Activated CD8-positive, alpha-beta T cell treated with anti-CD3 and anti-CD28 coated beads, Interleukin-2, amount 10 ng/mL, durations not matched to agents 7 days and 5 days (primary cell): ENCODE results near the gene LDB2. TPM values are rescaled to one million over a fixed set of nuclear protein-coding genes. Genes with fewer than 3 reads are reported as not detected.

Source experiments
- ATAC-seq: fragments of 150-1000 bp; cut with Tn5 transposase; one replicate; pipeline ENCODE4 v1.10.0; 2021; ENCODE audit warnings: moderate library complexity
- CTCF ChIA-PET: fragments of 350-600 bp; sonication (Branson Sonifier 250); formaldehyde crosslinking; loops from one replicate; lab custom pipeline; 2021; ENCODE audit warnings: antibody characterized with exemption; lab: Charles Lee
- POLR2A ChIA-PET: fragments of 350-600 bp; sonication (Branson Sonifier 250); formaldehyde crosslinking; loops from one replicate; lab custom pipeline; 2021; ENCODE audit warnings: antibody characterized with exemption; lab: Charles Lee
- DNase-seq: peaks from one replicate; pipeline ENCODE4 v3.0.0-alpha.2; 2020
- H3K27ac Mint-ChIP-seq: one replicate; pipeline ENCODE4 v1.8.0; 2021; ENCODE audit warnings: mild to moderate bottlenecking, mixed read lengths
- H3K27me3 Mint-ChIP-seq: one replicate; pipeline ENCODE4 v1.8.0; 2021; ENCODE audit warnings: low read depth, mixed read lengths
- H3K36me3 Mint-ChIP-seq: one replicate; pipeline ENCODE4 v1.8.0; 2021; ENCODE audit warnings: low read depth, mixed read lengths
- H3K4me1 Mint-ChIP-seq: one replicate; pipeline ENCODE4 v1.8.0; 2021; ENCODE audit warnings: low read depth, mixed read lengths
- H3K4me3 Mint-ChIP-seq: one replicate; pipeline ENCODE4 v1.8.0; 2021; ENCODE audit warnings: mild to moderate bottlenecking, mixed read lengths
- H3K9me3 Mint-ChIP-seq: one replicate; pipeline ENCODE4 v1.8.0; 2022; ENCODE audit warnings: mixed read lengths; ENCODE audit not compliant: insufficient read depth
- total RNA-seq, 2 experiments: library from RNA; stranded (reverse); gene quantifications; one replicate each; pipeline ENCODE4 v1.2.3, GENCODE V29; 2021

The LDB2 gene
- total RNA-seq, 2 experiments from 2014 or later = not detected

- H3K4me3 Mint-ChIP-seq = no peak overlapping the region
- no peak overlapping the region for H3K27ac Mint-ChIP-seq
- H3K9me3 Mint-ChIP-seq = no peaks in the 10 kb centered on the region
- no peaks in the 10 kb centered on the region for H3K36me3 Mint-ChIP-seq
- H3K27me3 Mint-ChIP-seq = no peaks in the 10 kb centered on the region
- H3K4me1 Mint-ChIP-seq = no peaks in the 10 kb centered on the region
- POLR2A ChIA-PET = no interaction called here
- ATAC-seq (no peak), DNase-seq (no peak)
- CTCF ChIA-PET = interaction anchor here (1.2 to 1.3 kb wide), 2 partner anchors 8 to 131 kb away, joined by 3 read pairs; no protein-coding TSS in a partner anchor
Observed at GRCh38 chr4:16785793-16786527, 112.5 kb downstream of the LDB2 start.

DNA sequence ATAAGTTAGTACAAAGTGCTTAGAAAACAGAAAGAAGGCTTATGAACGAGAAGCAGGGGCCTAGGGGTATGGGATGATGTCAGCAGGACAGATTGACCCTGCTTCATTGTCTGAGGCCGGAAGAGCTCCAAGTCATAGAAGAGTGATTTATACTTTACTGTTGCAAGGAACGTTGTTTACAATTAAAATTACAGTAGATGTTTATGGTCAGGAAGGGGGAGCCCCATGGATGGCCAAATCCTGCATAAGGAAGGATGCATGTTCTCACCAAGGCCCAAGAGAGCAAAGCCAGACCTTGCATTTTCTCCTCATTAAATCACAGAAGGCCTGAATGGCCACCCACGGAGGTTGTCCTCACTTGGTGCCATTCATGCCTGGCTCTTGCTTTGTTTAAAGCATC lies 115.3 kb downstream of the LDB2 start:
- no peak for DNase-seq
- no peak for ATAC-seq
- Mint-ChIP-seq H3K36me3 (no peaks in the 10 kb centered on the region), H3K4me1 (no peaks in the 10 kb centered on the region), H3K27me3 (no peaks in the 10 kb centered on the region), H3K27ac (no peak overlapping the region), H3K9me3 (no peaks in the 10 kb centered on the region), H3K4me3 (no peak overlapping the region)
- ChIA-PET POLR2A (no interaction called here), CTCF (interaction anchor here (1.5 kb wide), 1 partner anchor 11 kb away, joined by 3 read pairs; no protein-coding TSS in a partner anchor)

- no peak overlapping the region for H3K4me3 Mint-ChIP-seq
- no peaks in the 10 kb centered on the region for H3K9me3 Mint-ChIP-seq
- ChIA-PET POLR2A (no interaction called here), CTCF (interaction anchor here (0.9 kb wide), 1 partner anchor 15 kb away, joined by 3 read pairs; no protein-coding TSS in a partner anchor)
- H3K27me3 Mint-ChIP-seq = no peaks in the 10 kb centered on the region
- DNase-seq (no peak), ATAC-seq (no peak)
- H3K36me3 Mint-ChIP-seq = no peaks in the 10 kb centered on the region
- H3K4me1 Mint-ChIP-seq = no peaks in the 10 kb centered on the region
- no peak overlapping the region for H3K27ac Mint-ChIP-seq
Observed at GRCh38 chr4:16779028-16779675, 119.3 kb downstream of the LDB2 start.

- ChIA-PET POLR2A (no interaction called here), CTCF (no interaction called here)
- Mint-ChIP-seq H3K4me1 (no peaks in the 10 kb centered on the region), H3K27ac (no peak overlapping the region), H3K36me3 (no peaks in the 10 kb centered on the region), H3K9me3 (no peaks in the 10 kb centered on the region), H3K4me3 (no peak overlapping the region), H3K27me3 (no peaks in the 10 kb centered on the region)
- DNase-seq = no peak
- ATAC-seq = no peak
Observed at GRCh38 chr4:16777726-16778125, 120.7 kb downstream of the LDB2 start.

- Mint-ChIP-seq H3K27ac (no peak overlapping the region), H3K9me3 (no peaks in the 10 kb centered on the region), H3K4me3 (no peak overlapping the region), H3K4me1 (no peaks in the 10 kb centered on the region), H3K27me3 (no peaks in the 10 kb centered on the region), H3K36me3 (no peaks in the 10 kb centered on the region)
- CTCF ChIA-PET = no interaction called here
- ATAC-seq = no peak
- no peak for DNase-seq
- POLR2A ChIA-PET = no interaction called here
Observed at GRCh38 chr4:16775411-16776154, 122.9 kb downstream of the LDB2 start.

DNA sequence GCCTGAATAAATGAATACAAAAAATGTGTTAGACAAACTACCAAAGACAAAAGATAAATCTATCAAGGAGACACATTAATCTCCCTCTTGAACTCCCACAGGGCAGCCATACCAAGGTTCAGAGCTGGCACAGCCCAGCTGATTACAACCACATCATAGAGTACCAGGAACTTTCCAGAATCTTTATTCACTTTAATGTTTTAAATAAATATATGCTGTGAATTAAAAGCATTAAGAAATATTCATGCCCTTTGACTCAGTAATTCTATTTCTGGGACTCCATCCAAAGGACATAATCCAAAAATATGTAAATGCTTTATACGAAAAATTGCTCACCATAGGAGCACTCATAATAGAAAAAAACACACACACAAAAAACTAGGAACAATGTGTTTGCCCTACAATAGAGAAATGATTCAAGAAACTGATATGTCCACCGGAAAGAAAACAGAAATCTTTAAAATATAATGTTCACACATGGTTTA lies 126.0 kb downstream of the LDB2 start:
- ChIA-PET POLR2A (no interaction called here), CTCF (interaction anchor here (1.2 kb wide), 1 partner anchor 144 kb away, joined by 3 read pairs; no protein-coding TSS in a partner anchor)
- Mint-ChIP-seq H3K27me3 (no peaks in the 10 kb centered on the region), H3K9me3 (no peaks in the 10 kb centered on the region), H3K27ac (no peak overlapping the region), H3K4me1 (no peaks in the 10 kb centered on the region), H3K4me3 (no peak overlapping the region), H3K36me3 (no peaks in the 10 kb centered on the region)
- ATAC-seq (no peak), DNase-seq (no peak)

GRCh38 chr4:16770710-16771285 lies 127.6 kb downstream of the LDB2 start:
- ATAC-seq (no peak), DNase-seq (no peak)
- H3K9me3 Mint-ChIP-seq = no peaks in the 10 kb centered on the region
- no peak overlapping the region for H3K4me3 Mint-ChIP-seq
- no peaks in the 10 kb centered on the region for H3K27me3 Mint-ChIP-seq
- H3K27ac Mint-ChIP-seq = no peak overlapping the region
- CTCF ChIA-PET = no interaction called here
- POLR2A ChIA-PET = no interaction called here
- H3K4me1 Mint-ChIP-seq = no peaks in the 10 kb centered on the region
- no peaks in the 10 kb centered on the region for H3K36me3 Mint-ChIP-seq

DNA sequence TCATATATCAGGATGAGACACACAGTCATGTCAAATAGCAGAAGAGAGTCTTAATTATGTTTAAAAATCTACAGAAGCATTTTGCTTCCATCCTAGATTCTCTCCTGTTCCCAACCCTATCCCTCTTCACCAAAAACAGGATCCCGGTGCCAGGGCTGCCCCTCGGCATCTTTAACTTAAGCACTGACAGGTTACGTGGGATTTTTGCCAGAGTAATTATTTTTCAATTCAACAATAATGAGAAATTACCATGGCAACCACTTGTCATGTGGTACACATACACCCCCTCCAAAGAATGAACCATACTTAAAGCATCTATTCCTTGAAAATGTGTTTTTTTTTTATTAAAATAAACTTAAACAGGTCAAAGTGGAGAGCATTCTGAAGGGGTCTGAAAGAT lies 130.6 kb downstream of the LDB2 start:
- H3K4me3 Mint-ChIP-seq = no peak overlapping the region
- H3K27ac Mint-ChIP-seq = no peak overlapping the region
- no peaks in the 10 kb centered on the region for H3K27me3 Mint-ChIP-seq
- ATAC-seq = no peak
- H3K36me3 Mint-ChIP-seq = no peaks in the 10 kb centered on the region
- no peak for DNase-seq
- H3K4me1 Mint-ChIP-seq = no peaks in the 10 kb centered on the region
- H3K9me3 Mint-ChIP-seq = no peaks in the 10 kb centered on the region
- CTCF ChIA-PET = no interaction called here
- POLR2A ChIA-PET = no interaction called here

- H3K27me3 Mint-ChIP-seq = no peaks in the 10 kb centered on the region
- ChIA-PET CTCF (no interaction called here), POLR2A (no interaction called here)
- DNase-seq (no peak), ATAC-seq (no peak)
- no peaks in the 10 kb centered on the region for H3K4me1 Mint-ChIP-seq
- no peaks in the 10 kb centered on the region for H3K9me3 Mint-ChIP-seq
- H3K27ac Mint-ChIP-seq = no peak overlapping the region
- H3K4me3 Mint-ChIP-seq = no peak overlapping the region
- H3K36me3 Mint-ChIP-seq = no peaks in the 10 kb centered on the region
Observed at GRCh38 chr4:16767251-16767650, 131.2 kb downstream of the LDB2 start.

DNA sequence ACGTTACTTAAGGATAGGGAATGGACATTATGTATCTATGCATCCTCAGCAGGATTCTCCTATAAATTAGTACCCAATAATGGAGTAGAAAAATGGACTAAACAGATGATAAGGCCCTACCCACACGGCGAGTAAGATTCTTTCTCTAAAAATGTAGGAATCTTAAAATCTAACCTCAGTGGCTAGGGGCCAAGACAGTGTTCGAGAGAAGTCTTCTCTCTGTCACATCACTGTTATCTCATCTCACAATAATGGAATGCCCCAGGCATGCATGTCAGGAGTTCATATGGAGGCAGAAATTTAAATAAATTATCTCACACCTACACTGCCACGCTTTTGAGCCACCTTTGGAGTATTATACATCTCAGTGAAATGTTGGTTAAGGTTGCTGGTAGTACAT lies 132.9 kb downstream of the LDB2 start:
- no peaks in the 10 kb centered on the region for H3K36me3 Mint-ChIP-seq
- H3K4me1 Mint-ChIP-seq = no peaks in the 10 kb centered on the region
- DNase-seq = no peak
- H3K27ac Mint-ChIP-seq = no peak overlapping the region
- no peak overlapping the region for H3K4me3 Mint-ChIP-seq
- ChIA-PET POLR2A (no interaction called here), CTCF (no interaction called here)
- no peaks in the 10 kb centered on the region for H3K9me3 Mint-ChIP-seq
- no peak for ATAC-seq
- no peaks in the 10 kb centered on the region for H3K27me3 Mint-ChIP-seq

GRCh38 chr4:16764622-16765021 lies 133.8 kb downstream of the LDB2 start:
- Mint-ChIP-seq H3K4me3 (no peak overlapping the region), H3K27me3 (no peaks in the 10 kb centered on the region), H3K9me3 (no peaks in the 10 kb centered on the region), H3K36me3 (no peaks in the 10 kb centered on the region), H3K4me1 (no peaks in the 10 kb centered on the region), H3K27ac (no peak overlapping the region)
- ATAC-seq (no peak), DNase-seq (no peak)
- ChIA-PET CTCF (no interaction called here), POLR2A (no interaction called here)
